NCI-H1436 (cell line): ENCODE results near the gene TNNT3.
"Not testable (repeated sequence)": the region's sequence is repeated elsewhere in the genome, so short reads cannot be mapped to it uniquely, and the experiment has no call there.

Experiments
- DNase-seq: peaks from one replicate; lab custom pipeline; 2025; lab: John Stamatoyannopoulos, UW

Gene TNNT3

DNA sequence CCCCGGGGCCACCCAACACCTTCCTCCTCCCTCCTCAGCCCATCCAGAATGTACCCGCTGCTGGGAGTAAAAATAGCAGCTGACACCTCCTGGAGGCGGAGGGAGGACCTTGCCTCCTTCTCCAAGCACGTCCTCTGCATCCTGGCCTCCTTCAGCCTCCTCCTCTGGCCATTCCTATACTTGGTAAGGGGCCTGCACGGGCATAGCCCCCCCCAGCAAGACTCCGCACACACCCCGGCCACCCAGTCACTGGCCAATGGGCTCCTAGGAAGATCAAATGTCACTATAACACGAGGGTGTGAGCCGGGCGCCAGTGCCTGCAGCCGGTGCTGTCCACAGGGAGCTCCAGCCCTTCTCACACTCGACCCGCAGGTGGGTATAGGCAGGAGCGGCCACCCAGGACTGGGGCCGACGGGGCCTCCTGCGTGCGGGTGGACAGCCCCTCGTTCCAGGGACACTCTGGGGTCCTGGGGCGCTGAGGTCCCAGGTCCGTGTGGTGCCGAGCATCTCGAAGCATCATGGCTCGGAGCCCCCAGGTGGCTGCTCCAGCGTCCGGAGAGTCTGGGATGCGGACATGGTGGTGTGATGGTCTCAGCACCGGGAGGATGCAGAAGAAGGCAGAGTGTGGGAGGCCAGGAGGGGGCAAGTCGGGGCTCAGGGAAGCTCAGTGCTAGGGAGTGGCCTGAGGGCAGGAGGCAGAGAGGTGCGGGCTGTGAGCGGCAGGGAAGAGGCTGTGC is at the start of gene TNNT3:
TSS of gene TNNT3 (plus strand) at position 313 of the 737 bp plus-strand sequence. CDS start 3,172 bp downstream, outside the sequence.
- DNase-seq = no peak

DNA sequence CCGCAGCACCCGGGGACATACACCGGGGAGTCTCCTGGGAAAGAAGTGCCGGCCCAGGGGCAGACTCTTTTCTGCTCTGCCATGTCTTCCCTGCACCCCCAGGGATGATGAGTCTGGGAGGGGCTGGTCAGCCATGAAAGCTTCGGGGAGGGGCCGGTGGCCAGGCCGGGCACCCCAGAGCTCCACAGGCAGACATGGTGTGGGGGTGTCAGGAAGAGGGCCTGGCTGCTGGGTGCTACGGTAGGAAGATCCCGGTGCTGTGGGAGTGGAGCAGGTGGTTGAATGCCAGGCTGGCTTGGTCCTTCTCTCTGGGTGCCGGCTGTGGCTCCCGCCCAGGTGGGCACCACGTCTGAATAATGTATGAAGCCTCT is 49.2 kb upstream of the TNNT3 start:
- DNase-seq = no peak

DNA sequence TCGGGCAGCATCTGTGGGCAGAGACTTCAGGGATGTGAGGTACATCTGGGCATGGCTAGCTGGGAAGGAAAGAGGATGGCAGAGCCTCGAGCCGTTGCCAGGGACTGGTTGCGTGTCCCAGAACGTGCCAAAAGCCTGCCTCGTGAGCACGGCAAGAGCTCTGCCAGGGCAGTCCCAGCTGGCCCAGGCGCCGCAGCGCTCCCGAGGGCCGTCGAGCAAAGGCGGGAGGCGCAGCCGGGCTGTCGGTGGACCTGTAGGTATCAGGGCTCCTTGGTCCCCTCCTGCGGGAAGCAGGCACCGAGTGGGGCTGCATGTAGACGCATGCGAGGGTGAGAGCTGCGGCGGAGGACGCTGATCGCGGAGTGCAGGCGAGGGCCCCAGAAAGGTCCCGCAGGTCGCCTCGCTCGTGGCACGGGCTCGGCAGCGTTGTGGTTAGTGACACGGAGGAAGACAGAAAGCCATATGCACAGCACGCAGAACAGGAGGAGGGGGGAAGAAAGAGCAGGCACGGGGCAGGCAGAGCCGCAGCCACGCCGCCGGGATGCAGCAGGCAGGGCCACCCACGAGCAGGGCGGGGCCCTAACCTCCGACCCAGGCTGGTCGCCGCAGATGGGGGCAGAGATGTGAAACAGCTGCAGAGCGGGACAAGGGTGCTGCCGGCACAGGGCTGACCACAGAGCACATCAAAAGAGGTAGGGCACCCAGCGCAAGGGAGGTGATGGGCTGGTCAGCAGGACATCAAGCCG is 48.6 kb upstream of the TNNT3 start:
- no peak for DNase-seq

DNA sequence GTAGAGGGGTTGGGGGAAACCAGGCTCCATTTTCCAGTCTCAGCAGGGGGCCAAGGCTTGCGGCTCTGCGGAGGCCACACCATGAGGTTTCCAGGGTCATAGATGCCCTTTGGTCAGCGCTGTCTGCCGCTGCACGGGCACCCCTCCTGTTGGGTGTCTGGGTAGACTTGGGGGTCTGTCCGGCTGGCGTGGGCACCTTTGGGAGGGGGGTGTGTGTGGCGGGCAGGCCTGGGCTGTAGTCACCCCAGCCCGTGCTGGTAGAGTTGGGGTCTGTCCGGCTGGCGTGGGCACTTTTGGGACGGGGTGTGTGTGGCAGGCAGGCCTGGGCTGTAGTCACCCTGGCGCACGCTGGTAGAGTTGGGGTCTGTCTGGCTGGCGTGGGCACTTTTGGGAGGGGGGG is 48.0 kb upstream of the TNNT3 start:
- DNase-seq = no peak

DNA sequence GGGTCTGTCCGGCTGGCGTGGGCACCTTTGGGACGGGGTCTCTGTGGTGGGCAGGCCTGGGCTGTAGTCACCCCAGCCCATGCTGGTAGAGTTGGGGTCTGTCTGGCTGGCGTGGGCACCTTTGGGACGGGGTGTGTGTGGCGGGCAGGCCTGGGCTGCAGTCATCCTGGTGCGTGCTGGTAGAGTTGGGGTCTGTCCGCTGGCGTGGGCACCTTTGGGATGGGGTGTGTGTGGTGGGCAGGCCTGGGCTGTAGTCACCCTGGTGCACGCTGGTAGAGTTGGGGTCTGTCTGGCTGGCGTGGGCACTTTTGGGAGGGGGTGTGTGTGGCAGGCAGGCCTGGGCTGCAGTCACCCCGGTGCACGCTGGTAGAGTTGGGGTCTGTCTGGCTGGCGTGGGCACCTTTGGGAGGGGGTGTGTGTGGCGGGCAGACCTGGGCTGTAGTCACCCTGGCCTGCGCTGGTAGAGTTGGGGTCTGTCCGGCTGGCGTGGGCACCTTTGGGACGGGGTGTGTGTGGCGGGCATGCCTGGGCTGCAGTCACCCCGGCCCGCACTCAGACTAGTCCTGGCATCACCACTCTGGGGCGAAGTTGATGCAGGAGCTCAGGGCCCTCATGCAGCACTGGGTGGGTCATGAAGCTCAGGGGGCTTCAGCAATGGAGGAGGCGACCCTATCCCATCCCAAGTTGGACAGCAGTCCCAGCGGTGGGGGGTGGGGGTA is 47.1 kb upstream of the TNNT3 start:
- no peak for DNase-seq

DNA sequence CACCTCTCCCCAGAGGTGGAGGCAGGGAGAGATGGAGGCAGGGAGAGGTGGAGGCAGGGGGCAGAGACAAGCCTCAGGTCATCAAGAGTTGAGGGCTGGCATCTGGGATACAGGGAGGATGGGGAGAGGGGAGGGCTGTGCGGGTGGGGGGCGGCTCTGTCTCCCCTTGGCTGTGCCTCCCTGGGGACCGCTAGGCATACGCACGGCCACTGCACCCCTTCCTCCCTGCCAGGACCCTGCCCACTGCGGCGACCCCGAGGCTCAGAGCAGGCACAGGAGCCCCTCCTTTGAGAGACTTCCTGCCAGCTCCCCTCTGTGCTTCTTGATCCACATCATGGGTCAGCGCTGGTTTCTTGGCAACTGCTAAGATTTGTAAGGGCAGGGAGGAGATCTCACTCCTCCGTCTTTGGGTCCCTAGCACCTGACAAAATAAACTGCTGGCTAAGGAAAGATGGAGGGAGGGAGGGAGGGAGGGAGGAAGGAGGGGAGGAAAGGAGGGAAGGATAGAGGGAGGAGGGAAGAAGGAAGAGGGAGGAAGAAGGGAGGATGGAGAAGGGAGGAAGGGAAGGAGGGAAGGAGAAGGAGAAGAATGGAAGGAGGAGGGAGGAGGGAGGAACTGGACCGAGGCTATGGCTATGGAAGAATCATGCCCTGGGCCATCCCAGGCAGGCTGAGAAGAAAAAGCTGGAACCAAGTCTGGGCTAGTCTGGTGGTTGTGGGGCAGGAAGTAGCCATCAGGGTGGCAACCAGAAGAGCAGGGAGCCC is 46.3 kb upstream of the TNNT3 start:
- DNase-seq = no peak

DNA sequence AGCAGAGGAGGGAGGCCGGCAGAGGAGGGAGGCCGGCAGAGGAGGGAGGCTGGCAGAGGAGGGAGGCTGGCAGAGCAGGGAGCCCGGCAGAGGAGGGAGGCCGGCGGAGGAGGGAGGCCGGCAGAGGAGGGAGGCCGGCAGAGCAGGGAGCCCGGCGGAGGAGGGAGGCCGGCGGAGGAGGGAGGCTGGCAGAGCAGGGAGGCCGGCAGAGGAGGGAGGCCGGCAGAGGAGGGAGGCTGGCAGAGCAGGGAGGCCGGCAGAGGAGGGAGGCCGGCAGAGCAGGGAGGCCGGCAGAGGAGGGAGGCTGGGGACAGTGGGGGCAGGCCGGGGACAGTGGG is 45.7 kb upstream of the TNNT3 start:
- not testable (repeated sequence) for DNase-seq

DNA sequence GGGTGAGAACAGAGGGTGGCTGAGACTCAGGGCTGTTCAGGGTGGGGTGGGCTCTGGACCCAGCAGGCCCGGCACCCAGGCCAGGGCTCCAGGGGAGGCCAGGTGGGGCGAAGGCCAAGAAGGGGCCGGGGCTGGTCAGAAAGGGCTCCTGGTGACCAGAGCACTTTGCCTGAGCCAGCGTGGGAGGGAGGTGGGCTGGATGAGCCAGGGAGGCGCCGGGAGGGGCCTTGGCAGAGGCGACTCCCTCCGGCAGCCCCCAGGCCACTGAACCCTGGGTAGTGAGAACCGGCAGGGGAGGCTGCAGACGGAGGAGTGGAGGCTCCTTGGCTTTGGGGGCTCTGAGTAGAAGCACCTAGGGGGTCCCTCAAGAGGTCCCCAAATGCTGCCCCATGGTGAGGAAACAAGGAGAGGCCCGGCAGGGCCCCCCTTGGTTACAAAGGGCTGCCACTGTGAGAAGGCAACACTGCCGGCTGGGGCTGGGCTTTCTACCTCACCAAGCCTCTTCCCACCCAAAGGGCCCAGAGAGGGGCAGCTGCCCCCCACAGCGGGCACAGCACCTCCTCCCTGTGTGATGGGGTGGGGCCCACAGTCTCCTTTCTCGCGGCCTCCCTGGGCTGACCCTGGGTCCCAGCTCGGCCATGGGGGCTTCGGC is 44.9 kb upstream of the TNNT3 start:
- not testable (repeated sequence) for DNase-seq

DNA sequence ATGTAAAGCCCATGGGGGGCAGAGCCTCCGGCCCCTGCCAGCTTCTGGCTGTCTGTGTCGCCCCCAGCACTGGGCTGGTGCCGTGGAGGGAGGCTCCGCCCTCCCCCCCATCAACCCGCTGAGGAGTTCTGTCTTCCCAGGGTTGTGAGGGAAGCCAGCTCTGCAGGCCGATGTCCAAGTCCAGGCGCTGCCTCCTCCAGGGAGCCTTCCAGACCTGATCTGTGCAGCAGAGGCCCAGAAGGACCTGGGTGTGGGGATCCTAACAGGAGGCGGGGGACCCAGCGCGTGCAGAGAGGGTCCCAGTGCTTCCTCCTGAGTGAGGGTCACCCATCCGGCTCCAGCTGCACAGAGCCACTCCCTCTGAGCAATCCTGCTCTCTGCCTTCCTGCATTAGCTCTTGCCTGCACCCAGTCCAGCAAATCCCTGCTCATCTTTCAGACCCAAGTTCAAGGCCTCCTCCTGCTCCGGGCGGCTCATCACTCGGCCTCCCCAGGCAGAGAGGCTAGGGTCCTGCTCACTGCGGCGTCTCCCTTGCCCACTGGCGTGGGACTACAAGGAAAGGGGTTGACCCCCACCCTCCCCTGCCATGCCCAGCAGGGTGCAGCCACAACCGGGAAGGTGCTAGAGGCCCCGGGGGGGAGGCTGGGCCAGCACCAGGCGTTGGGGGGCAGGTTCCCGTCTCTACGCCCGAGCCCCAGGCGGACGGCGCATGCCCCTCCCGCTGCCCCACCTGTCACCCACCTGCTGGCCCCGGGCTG is 44.2 kb upstream of the TNNT3 start:
- no peak for DNase-seq

DNA sequence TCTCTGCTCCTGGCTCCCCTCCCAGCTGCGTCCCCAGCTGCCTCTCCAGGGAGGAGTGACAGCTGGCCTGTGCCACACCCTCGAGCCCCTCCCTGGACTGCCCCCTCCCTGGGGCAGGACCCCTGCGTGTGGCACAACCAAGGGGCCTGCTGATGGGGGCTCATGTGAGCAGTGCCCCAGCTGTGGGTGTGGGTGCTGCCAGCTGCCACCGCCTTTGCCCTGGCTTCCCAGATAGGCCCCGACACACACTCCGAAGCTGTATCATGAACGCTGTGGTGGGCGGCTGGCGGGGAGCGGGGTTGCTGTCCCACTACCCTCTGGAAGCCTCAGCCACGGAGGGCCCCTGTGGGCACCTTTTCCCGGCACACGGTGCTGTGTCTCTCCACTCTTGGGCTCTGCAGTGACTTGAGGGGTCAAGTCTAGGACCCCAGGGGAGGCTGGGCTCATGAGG is 43.6 kb upstream of the TNNT3 start:
- DNase-seq = not testable (repeated sequence)

DNA sequence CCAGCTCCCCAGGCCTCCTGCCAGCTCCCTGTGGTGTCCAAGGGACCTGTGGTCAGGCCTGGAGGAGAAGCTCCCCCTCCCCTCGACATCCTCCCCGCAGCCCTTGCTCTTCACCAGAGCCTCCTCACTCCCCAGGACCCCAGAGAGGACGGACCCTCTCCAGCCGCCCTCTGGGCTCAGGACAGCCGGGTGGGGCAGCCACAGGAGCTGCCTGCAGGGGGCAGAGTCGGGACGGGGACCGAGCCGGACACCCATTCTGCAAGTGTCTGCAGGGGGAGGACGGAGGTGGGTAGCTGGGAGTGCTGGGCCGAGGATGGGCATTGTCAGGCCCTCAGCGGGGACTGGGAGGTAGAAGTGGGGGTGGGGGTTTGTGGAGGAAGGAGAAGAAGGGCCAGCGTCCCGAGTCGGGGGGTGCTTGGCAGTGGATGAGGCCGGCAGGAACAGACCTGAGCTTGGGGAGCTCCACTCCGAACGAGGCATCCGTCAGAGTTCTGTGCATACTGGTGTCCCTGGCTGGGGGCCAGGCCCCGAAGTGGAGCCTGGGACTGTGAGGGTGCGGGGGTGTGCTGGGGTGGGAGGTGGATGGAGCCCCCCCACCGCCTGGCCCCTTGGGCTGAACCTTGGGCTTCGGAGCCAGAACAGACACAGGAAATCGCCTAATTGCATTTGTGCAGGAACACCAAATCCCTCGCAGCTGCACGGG is 43.0 kb upstream of the TNNT3 start:
- no peak for DNase-seq

DNA sequence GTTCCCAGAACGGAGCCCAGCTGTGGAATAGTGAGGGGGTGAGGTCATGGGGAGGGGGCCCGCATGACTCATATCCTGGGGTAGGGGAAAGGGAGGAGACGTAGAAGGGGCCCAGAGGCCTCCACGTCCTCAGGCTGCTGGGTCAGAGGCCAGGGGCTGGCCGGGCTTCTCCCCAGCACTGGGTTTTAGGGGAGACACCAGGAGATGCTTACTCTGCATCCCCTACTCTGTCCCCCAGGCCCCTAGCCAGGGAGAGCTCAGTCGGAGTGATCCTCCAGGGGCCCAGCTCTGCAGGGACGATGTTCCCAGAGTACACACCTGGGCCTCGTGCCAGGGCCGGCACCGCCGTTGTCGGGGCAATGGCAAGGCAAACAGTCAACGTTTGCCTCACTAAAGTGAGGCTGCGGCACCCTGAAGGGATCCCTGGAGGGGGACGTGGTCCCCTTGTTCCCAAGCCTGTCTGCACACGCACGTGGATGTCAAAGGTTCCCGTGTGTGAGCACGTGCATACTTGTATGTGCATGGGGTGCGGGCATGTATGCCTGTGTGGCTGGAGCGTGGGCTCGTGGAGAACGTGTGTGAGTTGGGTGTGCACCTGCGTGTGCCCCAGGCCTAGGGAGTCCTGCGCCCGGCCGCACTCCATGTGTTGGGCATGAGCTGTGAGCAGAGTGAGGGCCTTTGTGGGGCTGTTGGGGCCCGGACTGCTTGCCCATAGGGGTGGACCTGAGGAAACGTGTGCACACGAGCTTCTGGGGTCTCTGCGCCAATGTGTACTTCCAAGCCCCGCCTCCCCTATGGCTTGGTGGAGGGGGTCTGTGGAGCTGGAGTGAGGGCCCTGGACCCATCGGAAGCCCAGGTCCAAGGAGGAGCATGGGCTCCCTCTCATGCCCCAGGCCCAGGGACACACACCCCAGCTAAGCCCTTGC is 42.0 kb upstream of the TNNT3 start:
- no peak for DNase-seq

DNA sequence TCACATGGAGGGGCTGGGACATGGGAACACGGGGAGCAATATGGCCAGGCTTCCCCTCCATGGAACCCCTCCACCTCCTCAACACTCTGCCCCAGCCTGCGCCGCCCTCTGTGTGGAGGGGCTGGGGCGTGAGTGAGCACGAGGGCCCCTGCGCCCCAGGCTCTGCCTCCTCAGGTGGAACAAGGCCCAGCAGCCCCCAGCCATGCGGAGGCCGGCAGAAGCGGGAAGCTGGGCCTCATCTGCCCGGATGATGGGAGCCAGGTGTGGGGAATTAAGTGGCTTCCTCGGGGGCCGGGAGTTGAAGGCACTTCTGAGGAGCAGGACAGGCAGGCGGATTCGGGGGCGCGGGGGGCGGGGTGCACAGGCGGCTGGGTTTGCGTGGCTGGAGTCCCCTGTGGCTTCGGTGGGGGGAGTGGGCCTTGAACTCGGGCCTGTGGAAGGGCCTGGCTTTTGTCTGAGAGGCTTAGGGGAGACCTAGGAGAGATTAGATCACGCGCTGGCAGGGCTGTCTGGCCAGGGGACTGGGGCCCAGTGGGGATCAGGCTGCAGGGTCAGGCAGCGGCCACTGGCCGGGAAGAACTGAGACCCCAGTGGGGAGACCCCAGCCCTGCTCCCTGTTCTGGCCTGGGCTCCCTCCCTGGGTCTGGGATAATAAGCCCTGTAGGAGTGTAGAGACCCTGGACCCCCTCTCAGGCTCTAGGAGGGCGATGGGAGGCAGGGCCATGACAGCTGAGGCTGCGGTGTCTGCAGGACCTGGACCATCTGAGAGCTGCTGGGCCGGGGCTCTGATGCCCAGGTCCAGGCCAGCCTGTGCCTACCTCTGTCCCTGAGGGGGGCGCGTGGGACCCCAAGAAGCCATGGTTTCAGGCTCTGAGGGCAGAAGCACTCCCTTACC is 41.1 kb upstream of the TNNT3 start:
- DNase-seq = no peak

DNA sequence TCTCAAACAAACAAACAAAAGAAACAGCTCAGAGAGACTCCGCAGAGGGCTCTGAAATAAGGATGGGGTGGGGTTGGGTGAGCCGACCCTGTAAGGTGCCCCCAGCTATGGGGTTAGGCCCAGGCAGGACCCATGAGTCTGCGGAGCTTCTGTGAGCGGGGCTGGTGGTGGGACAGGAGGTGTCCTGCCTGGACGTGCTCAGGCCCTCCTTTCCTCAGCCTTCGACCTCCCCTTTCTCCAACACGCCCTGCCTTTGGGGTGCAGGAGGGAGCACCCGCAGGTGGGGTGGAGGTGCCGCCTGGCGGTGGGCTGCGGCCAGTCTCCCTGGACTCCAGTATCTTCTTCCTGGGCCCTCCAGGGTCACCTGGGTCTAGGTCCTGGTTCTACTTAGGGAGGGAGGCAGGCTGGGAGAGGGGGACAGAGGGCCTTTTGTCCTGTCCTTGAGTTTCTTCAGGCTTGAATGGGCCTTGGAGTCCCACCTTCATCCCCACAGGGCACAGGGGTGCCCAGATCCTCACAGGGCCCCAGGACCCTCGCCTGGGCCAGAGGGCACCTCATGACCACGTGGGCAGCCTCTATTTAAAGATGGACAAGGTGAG is 40.1 kb upstream of the TNNT3 start:
- no peak for DNase-seq

DNA sequence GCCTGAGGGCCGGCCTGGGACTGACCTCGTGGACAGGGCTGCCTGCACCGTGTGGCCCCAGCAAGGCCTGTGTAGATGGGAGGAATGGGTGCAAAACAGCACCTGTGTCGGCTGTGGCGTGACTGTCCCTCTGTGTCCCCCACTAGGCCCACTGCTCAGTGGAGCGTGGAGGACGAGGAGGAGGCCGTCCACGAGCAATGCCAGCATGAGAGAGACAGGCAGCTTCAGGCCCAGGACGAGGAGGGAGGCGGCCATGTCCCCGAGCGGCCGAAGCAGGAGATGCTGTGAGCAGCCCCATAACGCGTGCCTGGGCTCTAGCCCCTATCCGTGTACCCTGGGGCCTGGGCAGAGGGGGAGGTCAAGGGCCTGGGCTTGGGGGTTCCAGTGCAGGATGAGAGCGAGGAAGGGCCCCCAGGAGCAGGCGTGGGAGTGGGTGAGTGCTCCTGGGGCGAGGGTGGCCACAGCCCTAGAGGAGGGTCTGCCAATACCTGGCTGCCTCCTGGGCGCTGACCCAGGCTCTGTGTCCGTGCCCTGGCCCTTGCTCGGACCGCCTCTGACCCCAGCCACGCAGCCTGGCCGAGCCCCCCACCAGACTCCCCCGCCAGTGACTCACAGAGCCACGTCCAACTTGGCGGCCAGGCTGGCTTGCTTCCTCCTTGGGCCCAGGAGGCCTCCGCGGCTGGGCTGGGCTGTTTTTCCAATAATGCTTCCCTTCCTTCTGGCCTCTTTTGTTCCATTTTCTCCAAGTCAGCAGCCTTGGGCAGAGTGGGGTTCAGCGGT is 39.4 kb upstream of the TNNT3 start:
- DNase-seq = no peak

DNA sequence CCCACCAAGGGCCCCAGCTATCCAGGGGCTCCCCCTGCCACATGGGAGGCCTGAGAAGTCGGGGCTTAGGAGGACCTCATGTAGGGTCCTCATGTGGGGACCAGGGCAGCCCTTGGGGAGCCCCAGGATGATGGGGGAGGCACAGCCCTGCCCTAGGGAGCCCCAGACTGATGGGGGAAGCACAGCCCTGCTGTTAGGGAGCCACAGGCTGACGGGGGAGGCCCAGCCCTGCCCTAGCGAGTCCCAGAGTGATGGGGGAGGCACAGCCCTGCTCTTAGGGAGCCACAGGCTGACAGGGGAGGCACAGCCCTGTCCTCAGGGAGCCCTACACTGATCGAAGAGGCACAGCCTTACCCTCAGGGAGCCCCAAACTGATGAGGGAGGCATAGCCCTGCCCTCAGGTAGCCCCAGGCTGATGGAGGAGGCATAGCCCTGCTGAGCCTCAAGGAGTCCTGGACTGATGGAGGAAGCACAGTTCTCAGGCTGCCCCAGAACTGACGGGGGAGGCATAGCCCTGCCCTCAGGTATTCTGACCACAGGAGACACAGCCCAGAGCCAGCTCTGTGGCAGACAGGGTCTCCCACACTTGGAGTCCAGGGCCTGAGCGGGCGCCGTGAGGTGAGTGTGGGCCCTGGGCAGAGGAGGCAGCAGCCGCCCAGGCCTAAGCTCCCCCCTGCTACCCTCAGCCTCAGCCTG is 38.6 kb upstream of the TNNT3 start:
- no peak for DNase-seq
